Colonic mucosa (tissue), 4 donors: ENCODE data around the gene THADA. TPM values are rescaled to one million over a fixed set of nuclear protein-coding genes. Genes with fewer than 3 reads are reported as not detected.

Source experiments
- DNase-seq: peaks from one replicate; pipeline ENCODE4 v3.0.0-alpha.2; 2020
- H3K27ac ChIP-seq: fragments of 200-600 bp; one replicate; pipeline ENCODE4 v1.8.0; 2021
- H3K27me3 ChIP-seq: fragments of 200-600 bp; one replicate; pipeline ENCODE4 v1.8.0; 2021
- H3K36me3 ChIP-seq: fragments of 200-600 bp; one replicate; pipeline ENCODE4 v1.8.0; 2021
- H3K4me1 ChIP-seq: fragments of 200-600 bp; one replicate; pipeline ENCODE4 v1.8.0; 2021; ENCODE audit warnings: mild to moderate bottlenecking
- H3K4me3 ChIP-seq: fragments of 200-600 bp; one replicate; pipeline ENCODE4 v1.8.0; 2021
- H3K9ac ChIP-seq, 2 donors: one replicate each; pipeline ENCODE4 v1.7.0; 2013; ENCODE audit warnings: control low read depth in 2 of 2, low read depth in 2 of 2, low read length in 2 of 2
- H3K9me3 ChIP-seq: fragments of 200-600 bp; one replicate; pipeline ENCODE4 v1.8.0; 2021
- CTCF ChIP-seq: fragments of 200-600 bp; IDR thresholded peaks from one replicate; pipeline ENCODE4 v1.8.0; 2022; ENCODE audit warnings: antibody characterized with exemption, mild to moderate bottlenecking
- intact Hi-C: fragments of 100-400 bp; cut with DNase I; formaldehyde crosslinking; loops from one replicate; pipeline ENCODE4 v1.14.1; 2022
- total RNA-seq, 2 donors: library from RNA; stranded (reverse); fragmentation: NEBNext Ultra II Directional in 1 of 2; extraction: Animal tissue kit (Norgen Biotek cat#: 25700) in 1 of 2; gene quantifications; one replicate each; pipeline ENCODE4 v1.2.1, GENCODE V29; 2021
- donor health status: healthy.
- donor health status: DM: no; HTN: no; CAD: no.
- donor health status: DM: no; HTN: no; CAD: no.

THADA gene
- total RNA-seq, 2 donors from 2014 or later = 14.6 to 31.4 TPM

- no peaks in the 10 kb centered on the region for H3K9me3 ChIP-seq
- TF ChIP-seq CTCF = no peak
- no peak for DNase-seq
- H3K36me3 ChIP-seq = no peaks in the 10 kb centered on the region
- H3K4me3 ChIP-seq = no peak overlapping the region
- H3K27me3 ChIP-seq = no peaks in the 10 kb centered on the region
- no peaks in the 10 kb centered on the region for H3K4me1 ChIP-seq
- peak overlapping the region; percentile 7 for H3K27ac ChIP-seq
- no peak overlapping the region for H3K9ac ChIP-seq
- intact Hi-C loops = no loop called here
Measured at GRCh38 chr2:43323857-43324256, 272.0 kb downstream of the THADA start.

- TF ChIP-seq CTCF = no peak
- no peak overlapping the region for H3K27ac ChIP-seq
- H3K36me3 ChIP-seq = no peaks in the 10 kb centered on the region
- H3K9me3 ChIP-seq = no peaks in the 10 kb centered on the region
- H3K4me3 ChIP-seq = no peak overlapping the region
- intact Hi-C loops = no loop called here
- no peaks in the 10 kb centered on the region for H3K27me3 ChIP-seq
- H3K9ac ChIP-seq = no peak overlapping the region
- DNase-seq = no peak
- no peaks in the 10 kb centered on the region for H3K4me1 ChIP-seq
Measured at GRCh38 chr2:43321446-43321845, 274.4 kb downstream of the THADA start.

DNA sequence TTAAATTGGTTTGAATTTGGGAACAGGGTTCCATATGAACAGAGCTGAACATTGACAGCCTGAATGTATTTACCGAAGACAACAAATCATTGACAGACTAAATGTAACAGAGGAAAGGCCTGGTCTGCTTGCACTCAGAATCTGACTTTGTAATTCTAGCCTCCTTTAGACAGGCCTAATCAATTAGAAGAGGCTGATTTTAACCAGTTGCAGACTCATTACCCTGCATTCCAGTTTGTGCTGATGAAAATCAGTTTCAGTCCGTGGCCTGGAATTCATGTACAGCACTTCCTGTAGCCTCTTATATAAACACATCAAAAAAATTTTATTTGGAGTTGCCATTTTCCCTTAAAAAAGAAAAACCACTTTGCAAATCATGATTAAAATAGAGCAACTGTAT is 276.3 kb downstream of the THADA start:
- Histone ChIP-seq H3K27ac (no peak overlapping the region), H3K4me1 (no peaks in the 10 kb centered on the region), H3K9ac (no peak overlapping the region), H3K4me3 (no peak overlapping the region), H3K27me3 (no peaks in the 10 kb centered on the region), H3K36me3 (no peaks in the 10 kb centered on the region), H3K9me3 (no peaks in the 10 kb centered on the region)
- TF ChIP-seq CTCF = no peak
- DNase-seq = no peak
- intact Hi-C loops = no loop called here

GRCh38 chr2:43318791-43319190 is 277.0 kb downstream of the THADA start:
- peaks cover under 1% of the 10 kb centered on the region for H3K4me1 ChIP-seq
- no peak overlapping the region for H3K27ac ChIP-seq
- H3K4me3 ChIP-seq = no peak overlapping the region
- H3K27me3 ChIP-seq = no peaks in the 10 kb centered on the region
- H3K36me3 ChIP-seq = no peaks in the 10 kb centered on the region
- no peaks in the 10 kb centered on the region for H3K9me3 ChIP-seq
- DNase-seq = no peak
- no peak for TF ChIP-seq CTCF
- intact Hi-C loops = no loop called here
- no peak overlapping the region for H3K9ac ChIP-seq

DNA sequence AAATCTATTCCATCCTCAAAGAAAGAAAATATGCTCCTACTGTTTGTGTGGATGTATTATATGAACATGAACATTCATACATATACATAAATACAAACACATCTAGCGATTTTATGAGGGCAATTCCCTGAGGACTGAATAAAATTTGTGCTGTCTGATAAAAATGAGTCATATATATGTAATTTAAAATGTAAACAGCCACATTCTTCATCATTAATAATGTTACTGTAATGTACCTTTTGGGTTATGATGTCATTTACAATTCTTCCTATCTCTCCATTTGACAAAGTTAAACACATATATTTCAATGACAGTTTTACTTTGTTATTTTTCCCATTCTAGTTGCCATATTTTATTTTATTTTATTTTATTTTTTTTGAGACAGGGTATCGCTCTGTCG is 278.2 kb downstream of the THADA start:
- no peak for DNase-seq

More for the DNA sequence above, 278.2 kb downstream of the THADA start:
- H3K27ac ChIP-seq = no peak overlapping the region
- no peaks in the 10 kb centered on the region for H3K9me3 ChIP-seq
- intact Hi-C loops = no loop called here
- H3K4me3 ChIP-seq = no peak overlapping the region
- no peak overlapping the region for H3K9ac ChIP-seq
- H3K4me1 ChIP-seq = peaks cover 4% of the 10 kb centered on the region
- H3K36me3 ChIP-seq = no peaks in the 10 kb centered on the region
- H3K27me3 ChIP-seq = no peaks in the 10 kb centered on the region
- TF ChIP-seq CTCF = no peak
